NCI-H526 treated with DMSO at 0.1 percent for 48 hours (cell line): ENCODE measurements around the gene BPGM.

Experiments
- DNase-seq: peaks from one replicate; lab custom pipeline; 2025; lab: John Stamatoyannopoulos, UW

Gene BPGM

GRCh38 chr7:134646425-134647305, at the start of gene BPGM:
TSS of gene BPGM (plus strand) at chr7:134646853. CDS start at chr7:134661508, 14,655 bp downstream.
- DNase-seq: peak; percentile 100

- no peak for DNase-seq
Observed at GRCh38 chr7:134599371-134599770, 47.3 kb upstream of the BPGM start.

- no peak for DNase-seq
Observed at GRCh38 chr7:134601459-134601858, 45.2 kb upstream of the BPGM start.

GRCh38 chr7:134602881-134603451, 43.7 kb upstream of the BPGM start:
- no peak for DNase-seq

GRCh38 chr7:134605978-134606923, 40.4 kb upstream of the BPGM start:
- DNase-seq: peak; percentile 15

GRCh38 chr7:134611611-134612151, 35.0 kb upstream of the BPGM start:
- no peak for DNase-seq

GRCh38 chr7:134612197-134612596, 34.5 kb upstream of the BPGM start:
- no peak for DNase-seq

GRCh38 chr7:134613623-134614347, 32.9 kb upstream of the BPGM start:
- DNase-seq: no peak

- no peak for DNase-seq
Observed at GRCh38 chr7:134616611-134617010, 30.0 kb upstream of the BPGM start.

GRCh38 chr7:134618756-134619530, 27.7 kb upstream of the BPGM start:
- no peak for DNase-seq

- no peak for DNase-seq
Observed at GRCh38 chr7:134619627-134620331, 26.9 kb upstream of the BPGM start.

GRCh38 chr7:134622303-134622995, 24.2 kb upstream of the BPGM start:
- no peak for DNase-seq

- no peak for DNase-seq
Observed at GRCh38 chr7:134623193-134623592, 23.5 kb upstream of the BPGM start.

GRCh38 chr7:134625550-134625949, 21.1 kb upstream of the BPGM start:
- no peak for DNase-seq

GRCh38 chr7:134627109-134627774, 19.4 kb upstream of the BPGM start:
- DNase-seq: no peak

GRCh38 chr7:134627775-134628153, 18.9 kb upstream of the BPGM start:
- DNase-seq: peak; percentile 21

- no peak for DNase-seq
Observed at GRCh38 chr7:134629445-134629844, 17.2 kb upstream of the BPGM start.

GRCh38 chr7:134630237-134630636, 16.4 kb upstream of the BPGM start:
- no peak for DNase-seq

- no peak for DNase-seq
Observed at GRCh38 chr7:134630893-134631292, 15.8 kb upstream of the BPGM start.
